Ammon's horn (tissue), 1 donor: Measurements from ENCODE around the gene FRMD3.

Experiments
- DNase-seq: peaks from one replicate; pipeline ENCODE4 v3.0.0-alpha.2; 2016; ENCODE audit warnings: low spot score

The FRMD3 gene

DNA sequence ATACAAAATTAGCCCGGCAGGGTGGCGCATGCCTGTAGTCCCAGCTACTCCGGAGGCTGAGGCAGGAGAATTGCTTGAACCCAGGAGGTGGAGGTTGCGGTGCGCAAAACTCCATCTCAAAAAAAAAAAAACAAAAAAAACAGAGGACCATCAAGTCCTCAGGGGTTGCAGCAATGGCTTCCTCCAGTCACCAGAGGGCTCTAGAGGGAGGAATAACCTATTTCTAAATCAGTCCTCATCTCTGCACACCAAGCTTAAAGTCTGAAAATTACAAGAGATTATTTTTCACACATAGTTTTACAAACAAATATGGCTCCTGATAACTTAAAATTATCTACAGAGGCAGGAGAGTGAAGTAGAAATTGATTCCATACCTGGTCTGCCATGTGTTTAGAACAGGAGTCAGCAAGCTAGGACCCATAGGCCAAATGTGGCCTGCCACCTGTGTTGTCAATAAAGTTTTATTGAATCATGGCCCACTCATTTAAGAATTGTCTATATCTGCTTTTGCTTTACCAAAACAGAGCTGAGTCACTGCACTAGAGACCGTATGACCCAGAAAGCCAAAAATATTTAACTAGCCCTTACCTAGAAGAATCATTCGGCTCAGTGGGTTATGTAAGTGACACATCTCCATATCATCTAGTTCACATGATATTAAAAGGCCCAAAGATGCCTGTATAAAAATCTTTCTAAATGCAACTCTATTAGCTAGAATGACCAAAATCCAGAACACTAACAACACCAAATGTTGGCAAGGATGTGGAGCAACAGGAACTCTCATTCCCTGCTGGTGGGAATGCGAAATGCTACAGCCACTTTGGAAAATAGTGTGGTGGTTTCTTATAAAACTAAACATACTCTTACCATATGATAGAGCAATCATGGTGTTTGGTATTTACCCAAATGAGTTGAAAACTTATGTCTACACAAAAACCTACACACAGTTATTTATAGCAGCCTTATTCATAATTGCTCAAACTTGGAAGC lies 207.7 kb downstream of the FRMD3 start:
- DNase-seq, result no peak

DNA sequence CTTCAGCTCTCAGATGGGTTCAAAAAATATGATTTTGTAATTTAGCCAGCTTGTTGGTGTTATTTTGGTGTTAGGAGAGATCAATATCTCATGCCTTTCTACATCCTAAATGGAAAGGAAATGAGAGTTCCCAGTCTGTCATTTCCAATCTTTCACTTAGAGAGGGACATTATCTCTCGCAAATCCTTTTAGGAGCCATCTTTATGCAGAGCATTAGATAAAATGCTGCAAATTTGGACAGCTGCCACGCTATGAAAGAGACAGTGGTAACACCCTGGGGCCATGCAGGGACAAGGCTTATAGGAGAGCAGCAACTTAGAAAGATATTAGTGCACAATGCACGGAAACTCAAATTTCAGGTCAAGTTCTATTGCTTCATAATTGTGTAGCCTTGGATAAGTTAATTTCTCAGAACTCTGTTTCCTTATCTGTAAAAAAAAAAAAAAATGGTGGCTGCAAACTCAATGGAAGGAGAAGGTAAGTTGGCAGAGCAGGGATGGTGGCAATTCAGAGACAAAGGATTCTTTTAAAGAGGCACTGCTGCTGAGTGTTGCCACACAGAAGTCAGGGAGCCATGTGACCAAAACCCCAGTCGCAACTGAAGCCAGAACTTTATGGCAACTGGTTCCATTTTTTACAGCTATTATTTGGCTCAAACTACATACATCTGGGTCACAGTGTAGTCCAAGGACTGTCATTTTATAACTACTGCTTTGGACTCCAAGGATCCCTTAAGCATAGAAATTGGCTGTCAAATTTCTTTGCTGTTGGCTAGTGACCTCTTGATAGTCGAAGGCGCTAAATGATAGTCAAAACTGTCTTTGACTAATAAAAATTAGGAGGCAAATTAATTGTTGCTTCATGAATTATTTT lies 210.2 kb downstream of the FRMD3 start:
- no peak for DNase-seq

DNA sequence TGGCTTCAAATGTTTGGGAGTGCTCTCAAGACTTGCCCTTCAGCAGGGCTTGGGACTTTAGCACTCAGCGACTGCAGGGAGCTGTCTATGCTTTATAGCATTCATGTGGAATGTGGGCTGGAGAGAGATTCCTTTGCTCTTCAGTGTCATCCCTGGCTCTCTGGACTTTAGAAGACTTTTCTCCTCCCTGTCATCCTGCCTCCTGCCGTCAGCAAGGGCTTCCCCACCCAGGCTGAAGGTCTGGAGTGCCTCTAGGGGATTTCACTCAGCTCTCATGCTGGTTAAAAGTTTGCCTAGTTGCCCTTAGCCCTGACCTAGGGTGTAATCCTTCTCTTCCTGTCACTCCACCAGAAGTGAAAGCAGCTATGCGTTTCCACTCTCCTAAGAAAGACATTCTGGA lies 210.9 kb downstream of the FRMD3 start:
- no peak for DNase-seq

DNA sequence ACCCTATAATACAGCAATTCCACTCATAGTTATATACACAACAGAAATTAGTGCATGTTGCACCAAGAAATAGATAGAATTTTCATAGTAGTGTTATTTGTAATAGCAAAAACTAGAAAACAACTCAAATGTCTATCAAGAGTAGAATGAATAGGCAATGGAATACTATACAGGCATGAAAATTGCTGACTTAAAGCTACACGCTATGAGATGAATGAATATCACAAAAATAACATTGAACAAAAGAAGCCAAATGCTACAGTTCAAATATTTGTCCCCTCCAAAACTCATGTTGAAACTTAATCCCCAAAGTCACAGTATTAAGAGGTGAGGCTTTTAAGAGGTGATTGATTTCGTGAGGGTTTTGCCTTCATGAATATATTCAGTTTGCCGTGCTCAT lies 215.1 kb downstream of the FRMD3 start:
- DNase-seq, result no peak

DNA sequence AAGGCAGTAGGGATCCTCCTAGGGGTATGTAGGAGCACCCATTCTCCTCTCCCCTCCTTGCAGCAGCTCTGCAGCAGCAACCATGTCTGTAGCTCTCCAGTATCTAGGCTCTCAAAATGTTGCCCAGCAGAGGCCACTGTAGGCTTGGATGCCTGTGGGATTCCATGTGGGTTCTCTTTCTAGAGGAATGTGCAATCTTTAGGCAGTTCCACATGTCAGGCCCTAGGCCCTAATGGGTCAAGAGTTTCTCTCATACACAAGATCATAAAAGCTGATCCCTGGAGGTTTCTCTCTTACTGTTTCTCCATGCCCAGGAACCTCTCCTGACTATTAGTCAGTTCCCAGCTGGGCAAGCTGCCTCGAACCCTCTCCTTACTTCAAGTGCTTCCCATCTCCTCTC lies 215.8 kb downstream of the FRMD3 start:
- no peak for DNase-seq

DNA sequence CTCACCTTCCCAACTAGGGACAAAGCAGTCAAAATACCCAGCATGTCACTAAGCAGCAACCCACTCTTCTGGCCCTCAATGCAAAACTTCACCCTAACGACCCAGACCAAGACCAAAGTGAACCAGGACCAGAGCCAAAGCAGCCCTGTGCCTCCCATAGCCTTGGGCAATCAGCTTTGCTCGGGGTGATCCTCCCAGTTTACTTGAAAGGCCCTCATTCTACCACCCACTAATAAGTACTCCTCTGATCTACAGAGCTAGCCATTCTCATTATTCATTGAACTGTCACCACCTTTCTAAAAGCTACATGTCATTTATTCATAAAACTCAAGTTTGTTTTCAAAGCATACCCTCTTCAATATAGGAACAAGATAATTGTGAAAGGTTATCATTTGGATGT lies 221.0 kb downstream of the FRMD3 start:
- no peak for DNase-seq

DNA sequence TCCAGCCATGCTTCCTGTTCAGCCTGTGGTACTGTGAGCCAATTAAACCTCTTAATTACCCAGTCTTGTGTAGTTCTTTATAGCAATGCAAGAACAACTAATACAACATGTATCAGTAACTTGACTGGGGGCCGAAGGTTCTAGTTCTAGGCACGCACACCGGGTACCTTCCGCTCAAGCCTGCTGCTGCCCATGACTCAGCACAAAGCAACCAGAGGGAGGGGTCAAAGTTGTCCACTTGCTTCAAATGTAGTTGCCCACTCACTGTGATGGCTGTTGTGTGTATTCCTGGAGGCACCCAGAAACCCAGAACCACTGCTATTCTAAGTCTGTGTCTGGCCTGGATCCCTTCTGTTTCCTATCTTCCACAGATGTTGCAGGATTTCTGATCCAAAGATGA lies 222.6 kb downstream of the FRMD3 start:
- DNase-seq, result no peak

DNA sequence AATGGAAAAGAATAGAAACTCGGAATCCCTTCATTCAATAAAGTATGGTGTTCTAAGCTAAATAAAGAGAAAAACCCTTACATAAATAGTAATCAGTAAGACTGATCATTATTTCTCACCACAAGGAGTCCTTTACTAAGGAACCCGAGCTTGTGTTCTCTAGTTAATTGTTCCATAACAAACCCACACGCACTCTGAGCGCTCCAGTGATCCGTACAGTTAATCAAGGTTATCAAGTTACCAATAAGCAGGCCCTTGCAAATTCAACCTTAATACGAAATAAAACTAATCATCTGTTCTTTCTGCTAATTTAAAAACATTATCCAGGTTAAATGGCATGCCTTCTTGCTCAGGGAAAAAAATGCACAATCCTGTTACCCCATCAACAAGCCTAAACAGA lies 224.4 kb downstream of the FRMD3 start:
- no peak for DNase-seq

DNA sequence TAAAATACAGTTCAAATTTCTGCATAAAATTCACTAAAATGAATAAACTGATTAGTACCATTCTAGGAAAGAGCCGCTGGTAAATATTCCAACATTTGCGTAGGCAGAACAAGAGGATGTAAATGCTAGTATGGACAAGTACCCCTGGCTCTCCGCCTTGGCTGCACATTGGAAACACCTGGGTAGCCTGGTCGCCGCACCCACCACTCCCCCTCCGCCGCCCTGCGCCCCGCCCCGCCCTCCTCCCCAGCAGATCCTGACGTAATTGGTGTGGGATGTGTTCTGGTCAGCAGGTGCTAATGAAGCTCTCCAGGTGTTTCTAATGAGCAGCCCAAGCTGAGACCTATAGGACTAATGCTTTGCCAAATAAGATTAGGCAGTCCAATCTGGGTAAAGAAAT lies 225.7 kb downstream of the FRMD3 start:
- no peak for DNase-seq

DNA sequence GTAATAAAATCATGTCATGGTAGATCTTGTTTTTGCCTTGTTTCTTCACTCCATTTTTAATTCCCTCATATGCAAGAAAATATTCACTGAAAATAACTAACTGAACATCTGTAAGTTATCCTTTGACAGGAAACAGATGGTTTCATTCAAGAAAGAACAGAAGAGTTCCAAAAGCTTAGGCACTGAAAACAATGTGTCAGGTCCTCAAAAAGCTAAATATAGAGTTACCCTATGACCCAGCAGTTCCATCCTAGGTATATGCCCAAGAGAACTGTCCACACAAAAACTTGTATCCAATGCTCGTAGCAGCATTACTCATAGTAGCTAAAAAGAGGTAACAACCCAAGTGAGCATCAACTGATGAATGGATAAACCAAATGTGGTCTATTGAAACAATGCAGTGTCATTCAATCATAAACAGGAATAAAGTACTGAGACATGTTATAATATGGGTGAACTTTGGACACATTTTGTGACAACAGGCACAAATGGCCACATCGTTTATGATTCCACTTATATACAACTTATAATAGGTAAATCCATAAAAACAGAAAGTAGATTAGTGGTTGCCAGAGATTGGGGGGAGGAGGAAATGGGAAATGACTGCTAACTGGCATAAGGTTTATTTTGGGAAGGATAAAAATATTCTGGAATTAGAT lies 231.0 kb downstream of the FRMD3 start:
- no peak for DNase-seq

DNA sequence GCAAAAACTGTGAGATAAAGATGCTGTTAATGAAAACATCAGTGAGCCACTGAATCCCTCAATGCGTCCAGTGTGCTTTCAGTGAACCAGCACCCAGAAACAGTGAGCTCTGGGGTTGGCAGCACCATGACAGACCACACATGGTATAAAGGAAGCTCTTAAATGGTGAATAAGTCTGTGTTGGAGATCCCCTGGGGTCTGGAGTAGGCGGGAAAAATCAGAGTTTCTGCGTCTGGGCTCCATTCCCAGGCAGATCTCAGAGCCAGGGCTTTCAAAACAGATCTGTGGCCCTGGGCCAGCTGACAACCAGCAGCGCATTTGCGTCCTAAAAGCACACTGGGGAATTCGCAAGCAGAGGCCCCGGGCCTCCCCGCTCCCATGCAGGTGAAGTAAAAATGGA lies 233.5 kb downstream of the FRMD3 start:
- peak; percentile 86 for DNase-seq

DNA sequence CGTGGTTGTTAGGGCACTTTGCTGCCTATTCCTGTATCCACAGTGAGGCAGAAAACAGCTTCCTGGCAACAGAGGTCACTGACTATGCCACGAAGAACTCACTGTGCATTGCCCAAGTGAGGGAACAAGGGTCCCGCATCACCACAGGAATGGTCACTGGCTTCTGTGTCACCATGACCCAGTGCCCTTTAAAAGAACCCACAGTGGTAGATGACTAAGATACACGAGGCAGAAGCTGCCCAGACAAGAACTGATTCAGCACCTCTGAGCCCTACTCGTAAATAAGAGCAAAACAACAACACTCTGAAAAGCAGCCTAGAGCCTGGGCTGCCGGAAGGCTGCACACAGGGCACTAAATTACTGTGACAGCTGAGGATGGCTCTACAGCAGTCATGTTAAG lies 238.6 kb downstream of the FRMD3 start:
- DNase-seq, result no peak

DNA sequence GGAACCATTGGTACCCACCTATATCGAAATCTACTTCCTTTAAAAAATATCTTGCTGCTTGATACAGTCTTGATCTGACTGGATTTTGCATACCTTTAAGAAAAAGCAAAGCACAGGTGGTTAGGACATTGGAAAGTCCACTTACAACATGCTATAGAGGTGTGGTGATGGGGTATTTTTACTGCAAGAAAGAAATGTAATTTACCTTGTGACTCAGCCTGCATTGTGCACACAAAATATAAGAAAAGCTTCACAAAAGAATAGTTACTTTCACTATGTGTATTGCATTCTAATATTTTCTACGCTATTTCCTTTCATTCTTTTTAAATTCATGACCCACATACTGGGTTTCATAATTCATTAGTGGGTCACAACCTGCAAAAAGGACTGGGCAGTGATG lies 239.1 kb downstream of the FRMD3 start:
- no peak for DNase-seq

DNA sequence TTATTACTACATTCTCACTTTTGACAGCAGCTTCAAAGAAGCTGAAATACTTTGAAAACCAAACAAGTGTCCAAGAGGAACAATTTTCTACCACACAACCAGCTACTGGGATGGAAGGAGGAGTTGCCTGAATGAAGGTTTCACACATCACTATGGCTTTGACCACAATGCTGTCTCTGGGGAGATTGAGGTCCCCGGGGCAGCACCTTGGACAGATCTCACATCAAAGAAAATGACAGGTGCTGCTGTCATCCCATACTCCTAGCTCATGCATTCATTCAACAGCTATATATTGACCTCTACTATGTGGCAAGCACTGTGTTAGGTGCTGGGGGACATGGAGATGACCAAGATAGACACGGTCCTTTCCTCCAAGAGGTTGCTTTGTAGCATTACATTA lies 242.1 kb downstream of the FRMD3 start:
- no peak for DNase-seq

DNA sequence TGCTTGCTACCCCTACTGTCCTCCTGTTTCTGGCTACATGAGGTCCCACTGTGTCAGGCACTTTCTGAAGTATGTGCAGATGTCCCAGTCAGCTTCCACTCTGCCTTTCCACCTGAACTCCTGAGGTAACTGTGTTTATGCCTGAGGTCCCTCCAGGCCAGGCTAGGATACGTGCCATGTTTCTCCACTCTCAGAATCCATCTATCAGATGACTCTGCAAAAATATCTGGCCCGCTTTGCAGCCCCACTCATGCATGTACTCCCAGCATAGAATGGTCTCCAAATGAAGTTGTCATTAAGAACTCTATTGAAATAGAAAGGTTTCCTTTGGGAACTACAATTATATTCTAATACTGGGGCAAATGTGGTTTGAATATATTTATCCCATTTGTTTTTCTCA lies 243.4 kb downstream of the FRMD3 start:
- DNase-seq, result no peak

DNA sequence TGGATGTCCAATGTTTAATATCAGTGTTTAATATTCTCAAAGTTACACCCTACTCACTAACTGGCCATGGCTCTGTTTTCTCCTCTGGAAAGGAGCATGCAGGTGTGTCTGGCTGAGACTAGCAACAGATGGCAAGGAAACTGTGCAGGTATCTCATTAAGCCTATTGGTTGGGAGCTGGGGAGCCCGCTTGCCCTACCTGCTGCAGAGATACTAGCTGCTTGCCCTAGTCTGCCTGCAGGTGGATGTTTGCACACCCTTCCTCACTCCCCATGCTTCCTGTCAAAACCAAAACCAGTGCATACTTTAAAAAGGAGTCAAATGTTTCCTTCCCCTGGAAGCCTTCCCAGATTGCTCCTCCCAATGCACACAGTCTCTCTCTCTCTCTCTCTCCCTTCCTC lies 247.0 kb downstream of the FRMD3 start:
- DNase-seq, result no peak

DNA sequence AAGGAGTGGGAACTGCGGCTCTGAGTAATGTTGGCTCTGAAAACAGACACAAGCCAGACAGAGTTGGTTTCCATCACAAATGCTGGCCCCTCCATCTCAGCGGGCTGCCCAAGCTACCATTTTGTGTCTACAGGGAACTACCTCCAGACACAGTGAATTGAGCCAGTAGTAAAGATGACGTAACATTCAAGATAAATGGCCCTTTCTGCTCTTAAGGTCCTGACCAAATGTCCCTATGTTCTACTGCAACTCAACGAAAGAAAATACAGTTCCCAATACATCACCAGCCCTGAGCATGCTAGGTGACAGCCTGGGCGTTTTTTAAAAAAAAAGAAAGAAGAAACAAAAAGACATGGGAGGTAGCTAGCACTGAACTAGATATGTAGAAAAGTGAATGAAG lies 247.5 kb downstream of the FRMD3 start:
- no peak for DNase-seq

DNA sequence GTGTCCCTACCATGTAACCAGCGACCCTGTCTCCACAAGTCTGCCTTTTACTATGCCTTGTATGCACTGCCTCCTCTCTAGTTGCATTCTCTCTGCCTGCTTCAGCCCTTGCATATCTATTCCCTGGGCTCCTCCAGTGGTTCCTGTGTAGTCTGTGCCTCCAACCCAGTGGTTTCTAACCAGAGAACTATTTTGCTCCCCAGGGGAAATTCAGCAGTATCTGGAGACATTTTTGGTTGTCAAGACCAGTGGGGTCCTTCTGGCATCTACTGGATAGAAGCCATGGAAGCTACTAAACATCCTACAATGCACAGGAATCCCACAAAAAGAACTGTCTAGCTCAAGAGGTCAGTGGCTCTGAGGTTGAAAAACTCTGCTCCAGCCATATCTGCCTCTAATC lies 251.2 kb downstream of the FRMD3 start:
- no peak for DNase-seq

DNA sequence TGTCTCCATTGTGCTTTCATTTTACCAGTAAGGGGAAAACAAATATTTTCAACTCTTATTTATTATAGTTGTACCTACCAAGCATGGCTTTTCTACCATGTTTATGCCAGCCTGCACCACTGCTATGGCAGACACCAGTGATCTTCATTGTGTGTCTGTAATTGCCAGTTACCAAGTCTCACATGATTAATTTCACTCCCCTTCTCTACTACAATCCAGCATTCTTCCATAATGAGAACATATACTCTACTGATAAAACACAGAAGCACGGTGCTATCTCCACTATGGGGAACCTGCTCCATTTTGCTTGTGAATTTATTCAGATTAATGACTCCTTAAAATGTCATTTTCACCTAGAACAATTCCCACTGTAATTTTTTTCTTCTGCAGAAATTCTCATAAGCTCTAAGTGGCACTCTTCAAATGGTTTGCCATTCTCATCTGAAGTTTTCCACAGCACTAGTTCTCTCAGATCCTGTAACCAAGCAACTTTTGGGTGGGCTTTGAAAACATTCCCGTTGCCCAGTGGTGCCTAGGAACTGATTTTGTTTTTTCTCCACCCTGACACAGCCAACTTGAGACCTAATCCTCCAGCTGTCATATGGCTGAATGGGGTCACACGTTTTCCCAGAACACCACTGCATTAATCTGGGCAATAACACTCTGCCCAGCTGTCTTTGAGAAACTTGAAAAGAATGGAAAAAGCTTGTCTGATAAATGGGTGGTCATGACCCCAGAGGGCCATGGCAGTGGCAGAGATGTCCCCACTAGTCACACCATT lies 252.6 kb downstream of the FRMD3 start:
- no peak for DNase-seq

DNA sequence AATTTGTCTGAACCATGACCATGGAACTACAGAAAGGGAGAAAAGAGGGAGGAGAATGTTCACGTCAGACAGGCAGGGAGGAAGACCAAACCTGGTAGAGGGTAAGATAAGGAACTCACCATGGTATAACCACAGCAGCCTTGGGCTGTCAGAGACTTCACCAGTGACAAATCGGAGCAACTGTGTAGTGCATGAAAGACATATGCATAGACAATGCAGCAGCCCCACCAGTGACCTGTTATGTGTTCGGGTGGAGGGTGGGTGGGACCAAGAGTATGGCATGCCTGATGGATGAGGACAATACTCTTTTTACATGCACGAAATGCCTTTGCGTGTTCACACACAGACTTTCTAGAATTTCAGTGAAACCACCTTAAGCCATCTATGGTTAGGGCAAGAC lies 253.5 kb downstream of the FRMD3 start:
- no peak for DNase-seq

DNA sequence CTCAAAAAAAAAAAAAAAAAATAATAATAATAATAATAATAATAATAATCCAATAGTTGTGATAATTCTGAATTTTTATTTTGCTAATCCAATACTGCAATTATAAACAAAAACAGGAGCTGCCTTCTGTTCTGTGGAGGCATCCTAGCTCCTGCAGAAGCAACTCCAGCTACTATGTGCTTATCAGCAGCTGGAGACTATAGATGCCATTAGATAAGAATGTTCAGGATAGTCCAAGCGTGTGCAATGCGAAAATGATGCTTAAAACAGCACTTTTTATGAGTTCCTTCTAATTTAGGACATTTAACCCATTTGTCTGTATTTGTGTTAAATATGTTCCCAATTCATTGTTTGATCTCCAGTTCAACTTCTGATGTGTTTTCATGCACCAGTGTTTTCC lies 254.7 kb downstream of the FRMD3 start:
- no peak for DNase-seq
